ENCODE data around the gene CHST15. TPM values are rescaled to one million over a fixed set of nuclear protein-coding genes. Genes with fewer than 3 reads are reported as not detected.

The CHST15 gene
- total and polyA plus RNA-seq, 7 experiments from 2014 or later, result 0.27 to 43.3 (median 2.2) TPM

GRCh38 chr10:124063750-124064603, 29.4 kb downstream of the CHST15 start:
- intact Hi-C loops (cut with micrococcal nuclease), result no loop called here
- H3K36me3 ChIP-seq (ENCODE audit: control insufficient read depth in 2 of 3, insufficient read depth in 3 of 3, low read length in 3 of 3), result no peaks in the 10 kb centered on the region
- H3K27ac ChIP-seq (ENCODE audit: low read depth, low read length), result no peak overlapping the region
- H3K9me3 Mint-ChIP-seq, result no peaks in the 10 kb centered on the region
- DNase-seq (peak in 3 of 9 donors; percentile 8 to 24 (median 14)), ATAC-seq (peak; percentile 73)
- H3K4me3 ChIP-seq (ENCODE audit: low read length), result no peak overlapping the region
- H3K27me3 ChIP-seq (ENCODE audit: control insufficient read depth in 2 of 2, insufficient read depth in 2 of 2, low read length in 2 of 2), result no peaks in the 10 kb centered on the region
- peaks cover 0 to 11% (median 0%) of the 10 kb centered on the region in 5 donors for H3K27me3 Mint-ChIP-seq
- no peaks in the 10 kb centered on the region for H3K9me3 ChIP-seq (ENCODE audit: control insufficient read depth in 2 of 3, low read length in 3 of 3)
- ChIA-PET POLR2A (interaction anchor here (0.6 kb wide), 1 partner anchor 635 kb away, joined by 3 read pairs; no protein-coding TSS in a partner anchor), CTCF (no interaction called here)
- H3K36me3 Mint-ChIP-seq, result peaks cover 0 to 2% (median 0%) of the 10 kb centered on the region in 5 donors
- H3K4me3 Mint-ChIP-seq, result peak overlapping the region in 9 of 10 donors; percentile 39 to 90 (median 78)
- H3K27ac Mint-ChIP-seq, result peak overlapping the region in 8 of 9 donors; percentile 43 to 93 (median 74)
- peaks cover 0 to 14% of the 10 kb centered on the region in 2 donors for H3K4me1 ChIP-seq (ENCODE audit: control insufficient read depth in 2 of 2, insufficient read depth in 2 of 2, low read length in 2 of 2)
- H3K4me1 Mint-ChIP-seq, result peaks cover 4 to 37% (median 32%) of the 10 kb centered on the region in 7 donors

GRCh38 chr10:124062390-124062789, 31.0 kb downstream of the CHST15 start:
- intact Hi-C loops (cut with micrococcal nuclease), result no loop called here
- peaks cover 4 to 37% (median 32%) of the 10 kb centered on the region in 7 donors for H3K4me1 Mint-ChIP-seq
- POLR2A ChIA-PET, result no interaction called here
- Histone ChIP-seq H3K27me3 (ENCODE audit: control insufficient read depth in 2 of 2, insufficient read depth in 2 of 2, low read length in 2 of 2) (no peaks in the 10 kb centered on the region), H3K4me1 (ENCODE audit: control insufficient read depth in 2 of 2, insufficient read depth in 2 of 2, low read length in 2 of 2) (peaks cover 0 to 14% of the 10 kb centered on the region in 2 donors), H3K27ac (ENCODE audit: low read depth, low read length) (no peak overlapping the region), H3K4me3 (ENCODE audit: low read length) (no peak overlapping the region), H3K9me3 (ENCODE audit: control insufficient read depth in 2 of 3, low read length in 3 of 3) (no peaks in the 10 kb centered on the region), H3K36me3 (ENCODE audit: control insufficient read depth in 2 of 3, insufficient read depth in 3 of 3, low read length in 3 of 3) (no peaks in the 10 kb centered on the region)
- peak overlapping the region in 1 of 10 donors; percentile 47 for H3K4me3 Mint-ChIP-seq
- peak overlapping the region in 1 of 9 donors; percentile 17 for H3K27ac Mint-ChIP-seq
- peaks cover 0 to 11% (median 0%) of the 10 kb centered on the region in 5 donors for H3K27me3 Mint-ChIP-seq
- H3K9me3 Mint-ChIP-seq, result no peaks in the 10 kb centered on the region
- DNase-seq (no peak), ATAC-seq (no peak)
- CTCF ChIA-PET, result no interaction called here
- peaks cover 0 to 2% (median 0%) of the 10 kb centered on the region in 5 donors for H3K36me3 Mint-ChIP-seq

GRCh38 chr10:124061030-124061429, 32.4 kb downstream of the CHST15 start:
- Histone ChIP-seq H3K36me3 (ENCODE audit: control insufficient read depth in 2 of 3, insufficient read depth in 3 of 3, low read length in 3 of 3) (no peaks in the 10 kb centered on the region), H3K27ac (ENCODE audit: low read depth, low read length) (no peak overlapping the region), H3K4me1 (ENCODE audit: control insufficient read depth in 2 of 2, insufficient read depth in 2 of 2, low read length in 2 of 2) (peaks cover 0 to 9% of the 10 kb centered on the region in 2 donors), H3K9me3 (ENCODE audit: control insufficient read depth in 2 of 3, low read length in 3 of 3) (no peaks in the 10 kb centered on the region), H3K27me3 (ENCODE audit: control insufficient read depth in 2 of 2, insufficient read depth in 2 of 2, low read length in 2 of 2) (no peaks in the 10 kb centered on the region), H3K4me3 (ENCODE audit: low read length) (no peak overlapping the region)
- H3K27me3 Mint-ChIP-seq, result peaks cover 0 to 9% (median 0%) of the 10 kb centered on the region in 5 donors
- peaks cover 0 to 2% (median 0%) of the 10 kb centered on the region in 5 donors for H3K36me3 Mint-ChIP-seq
- H3K4me3 Mint-ChIP-seq, result no peak overlapping the region
- CTCF ChIA-PET, result interaction anchor here (0.6 kb wide), 1 partner anchor 38 kb away, joined by 3 read pairs; no protein-coding TSS in a partner anchor
- POLR2A ChIA-PET, result no interaction called here
- no peaks in the 10 kb centered on the region for H3K9me3 Mint-ChIP-seq
- ATAC-seq (no peak), DNase-seq (no peak)
- peaks cover 4 to 25% (median 21%) of the 10 kb centered on the region in 7 donors for H3K4me1 Mint-ChIP-seq
- intact Hi-C loops (cut with micrococcal nuclease), result no loop called here
- H3K27ac Mint-ChIP-seq, result no peak overlapping the region

GRCh38 chr10:124060148-124060720, 33.2 kb downstream of the CHST15 start:
- Mint-ChIP-seq H3K4me3 (no peak overlapping the region), H3K9me3 (no peaks in the 10 kb centered on the region), H3K27me3 (peaks cover 0 to 4% (median 0%) of the 10 kb centered on the region in 5 donors), H3K4me1 (peaks cover 0 to 17% (median 15%) of the 10 kb centered on the region in 7 donors), H3K36me3 (peaks cover 0 to 2% (median 0%) of the 10 kb centered on the region in 5 donors), H3K27ac (no peak overlapping the region)
- no peaks in the 10 kb centered on the region for H3K9me3 ChIP-seq (ENCODE audit: control insufficient read depth in 2 of 3, low read length in 3 of 3)
- H3K4me1 ChIP-seq (ENCODE audit: control insufficient read depth in 2 of 2, insufficient read depth in 2 of 2, low read length in 2 of 2), result peaks cover 0 to under 1% of the 10 kb centered on the region in 2 donors
- CTCF ChIA-PET, result no interaction called here
- no peaks in the 10 kb centered on the region for H3K27me3 ChIP-seq (ENCODE audit: control insufficient read depth in 2 of 2, insufficient read depth in 2 of 2, low read length in 2 of 2)
- H3K4me3 ChIP-seq (ENCODE audit: low read length), result no peak overlapping the region
- DNase-seq, result no peak
- H3K36me3 ChIP-seq (ENCODE audit: control insufficient read depth in 2 of 3, insufficient read depth in 3 of 3, low read length in 3 of 3), result no peaks in the 10 kb centered on the region
- intact Hi-C loops (cut with micrococcal nuclease), result no loop called here
- no peak for ATAC-seq
- POLR2A ChIA-PET, result no interaction called here
- H3K27ac ChIP-seq (ENCODE audit: low read depth, low read length), result no peak overlapping the region

- Histone ChIP-seq H3K9me3 (ENCODE audit: control insufficient read depth in 2 of 3, low read length in 3 of 3) (no peaks in the 10 kb centered on the region), H3K4me3 (ENCODE audit: low read length) (no peak overlapping the region), H3K36me3 (ENCODE audit: control insufficient read depth in 2 of 3, insufficient read depth in 3 of 3, low read length in 3 of 3) (no peaks in the 10 kb centered on the region), H3K27ac (ENCODE audit: low read depth, low read length) (no peak overlapping the region), H3K27me3 (ENCODE audit: control insufficient read depth in 2 of 2, insufficient read depth in 2 of 2, low read length in 2 of 2) (no peaks in the 10 kb centered on the region), H3K4me1 (ENCODE audit: control insufficient read depth in 2 of 2, insufficient read depth in 2 of 2, low read length in 2 of 2) (no peaks in the 10 kb centered on the region)
- no peak for DNase-seq
- CTCF ChIA-PET, result interaction anchor here (0.6 kb wide), 1 partner anchor 869 kb away, joined by 3 read pairs; no protein-coding TSS in a partner anchor
- H3K4me1 Mint-ChIP-seq, result peaks cover 0 to 12% (median 10%) of the 10 kb centered on the region in 7 donors
- POLR2A ChIA-PET, result no interaction called here
- no peaks in the 10 kb centered on the region for H3K9me3 Mint-ChIP-seq
- no peaks in the 10 kb centered on the region for H3K36me3 Mint-ChIP-seq
- H3K4me3 Mint-ChIP-seq, result no peak overlapping the region
- peaks cover 0 to 6% (median 0%) of the 10 kb centered on the region in 5 donors for H3K27me3 Mint-ChIP-seq
- intact Hi-C loops (cut with micrococcal nuclease), result no loop called here
- ATAC-seq, result no peak
- H3K27ac Mint-ChIP-seq, result no peak overlapping the region
These were observed 33.8 kb downstream of the CHST15 start for GRCh38 chr10:124059551-124059950.

- Mint-ChIP-seq H3K36me3 (no peaks in the 10 kb centered on the region), H3K27me3 (peaks cover 0 to 6% (median 0%) of the 10 kb centered on the region in 5 donors), H3K27ac (no peak overlapping the region), H3K9me3 (no peaks in the 10 kb centered on the region), H3K4me3 (no peak overlapping the region), H3K4me1 (peaks cover 0 to 3% (median 2%) of the 10 kb centered on the region in 7 donors)
- Histone ChIP-seq H3K4me1 (ENCODE audit: control insufficient read depth in 2 of 2, insufficient read depth in 2 of 2, low read length in 2 of 2) (no peaks in the 10 kb centered on the region), H3K27ac (ENCODE audit: low read depth, low read length) (no peak overlapping the region), H3K9me3 (ENCODE audit: control insufficient read depth in 2 of 3, low read length in 3 of 3) (no peaks in the 10 kb centered on the region), H3K27me3 (ENCODE audit: control insufficient read depth in 2 of 2, insufficient read depth in 2 of 2, low read length in 2 of 2) (no peaks in the 10 kb centered on the region), H3K36me3 (ENCODE audit: control insufficient read depth in 2 of 3, insufficient read depth in 3 of 3, low read length in 3 of 3) (no peaks in the 10 kb centered on the region), H3K4me3 (ENCODE audit: low read length) (no peak overlapping the region)
- CTCF ChIA-PET, result no interaction called here
- intact Hi-C loops (cut with micrococcal nuclease), result no loop called here
- no peak for ATAC-seq
- POLR2A ChIA-PET, result no interaction called here
- DNase-seq, result no peak
These were observed 34.9 kb downstream of the CHST15 start for GRCh38 chr10:124058346-124059003.
